Parathyroid adenoma (tissue), 2 donors: Measurements from ENCODE around the gene GALNTL6.
"Not testable (repeated sequence)": the region's sequence is repeated elsewhere in the genome, so short reads cannot be mapped to it uniquely, and the experiment has no call there.

ENCODE experiments used
- H2AFZ ChIP-seq: fragments of 300-600 bp; sonication (generic); one replicate; pipeline ENCODE4 v1.7.0; 2017; ENCODE audit warnings: antibody characterized with exemption, mild to moderate bottlenecking
- H3K27ac ChIP-seq: fragments of 300-600 bp; sonication (generic); one replicate; pipeline ENCODE4 v1.7.0; 2017
- H3K27me3 ChIP-seq: fragments of 300-600 bp; sonication (generic); one replicate; pipeline ENCODE4 v1.7.0; 2017; ENCODE audit warnings: low read length; ENCODE audit not compliant: control insufficient read depth, insufficient read depth
- H3K36me3 ChIP-seq: fragments of 300-600 bp; sonication (generic); one replicate; pipeline ENCODE4 v1.7.0; 2017; ENCODE audit warnings: low read length; ENCODE audit not compliant: control insufficient read depth, insufficient read depth
- H3K4me1 ChIP-seq: fragments of 300-600 bp; sonication (generic); one replicate; pipeline ENCODE4 v1.7.0; 2017; ENCODE audit warnings: control low read depth
- H3K4me2 ChIP-seq: fragments of 300-600 bp; sonication (generic); one replicate; pipeline ENCODE4 v1.7.0; 2017; ENCODE audit warnings: low read length
- H3K4me3 ChIP-seq: fragments of 300-600 bp; sonication (generic); one replicate; pipeline ENCODE4 v1.7.0; 2017; ENCODE audit warnings: low read depth, low read length
- H3K79me2 ChIP-seq: fragments of 300-600 bp; sonication (generic); one replicate; pipeline ENCODE4 v1.7.0; 2017; ENCODE audit warnings: control low read depth
- H3K9ac ChIP-seq: fragments of 300-600 bp; sonication (generic); one replicate; pipeline ENCODE4 v1.7.0; 2017; ENCODE audit warnings: mild to moderate bottlenecking
- H3K9me3 ChIP-seq: fragments of 300-600 bp; sonication (generic); one replicate; pipeline ENCODE4 v1.7.0; 2017; ENCODE audit warnings: low read length; ENCODE audit not compliant: control insufficient read depth
- TF ChIP-seq, protein P1 (sequence below): fragments of 300-600 bp; sonication (generic); IDR thresholded peaks from one replicate; pipeline ENCODE4 v1.7.0; 2017; ENCODE audit warnings: antibody characterized with exemption, mild to moderate bottlenecking
- donor health status: primary hyperparathyroidism.

Gene GALNTL6

GRCh38 chr4:172950990-172951389 lies 1137.8 kb downstream of the GALNTL6 start:
- Histone ChIP-seq H2AFZ (no peak overlapping the region), H3K4me2 (no peak overlapping the region), H3K4me1 (no peaks in the 10 kb centered on the region), H3K9me3 (no peaks in the 10 kb centered on the region), H3K27ac (no peak overlapping the region), H3K27me3 (no peaks in the 10 kb centered on the region), H3K36me3 (no peaks in the 10 kb centered on the region), H3K9ac (no peak overlapping the region), H3K4me3 (no peak overlapping the region), H3K79me2 (no peaks in the 10 kb centered on the region)
- TF ChIP-seq, protein P1, sequence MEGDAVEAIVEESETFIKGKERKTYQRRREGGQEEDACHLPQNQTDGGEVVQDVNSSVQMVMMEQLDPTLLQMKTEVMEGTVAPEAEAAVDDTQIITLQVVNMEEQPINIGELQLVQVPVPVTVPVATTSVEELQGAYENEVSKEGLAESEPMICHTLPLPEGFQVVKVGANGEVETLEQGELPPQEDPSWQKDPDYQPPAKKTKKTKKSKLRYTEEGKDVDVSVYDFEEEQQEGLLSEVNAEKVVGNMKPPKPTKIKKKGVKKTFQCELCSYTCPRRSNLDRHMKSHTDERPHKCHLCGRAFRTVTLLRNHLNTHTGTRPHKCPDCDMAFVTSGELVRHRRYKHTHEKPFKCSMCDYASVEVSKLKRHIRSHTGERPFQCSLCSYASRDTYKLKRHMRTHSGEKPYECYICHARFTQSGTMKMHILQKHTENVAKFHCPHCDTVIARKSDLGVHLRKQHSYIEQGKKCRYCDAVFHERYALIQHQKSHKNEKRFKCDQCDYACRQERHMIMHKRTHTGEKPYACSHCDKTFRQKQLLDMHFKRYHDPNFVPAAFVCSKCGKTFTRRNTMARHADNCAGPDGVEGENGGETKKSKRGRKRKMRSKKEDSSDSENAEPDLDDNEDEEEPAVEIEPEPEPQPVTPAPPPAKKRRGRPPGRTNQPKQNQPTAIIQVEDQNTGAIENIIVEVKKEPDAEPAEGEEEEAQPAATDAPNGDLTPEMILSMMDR = no peak

GRCh38 chr4:172951679-172952451 lies 1138.7 kb downstream of the GALNTL6 start:
- TF ChIP-seq, protein P1 = no peak
- Histone ChIP-seq H3K9me3 (no peaks in the 10 kb centered on the region), H3K27me3 (no peaks in the 10 kb centered on the region), H3K9ac (no peak overlapping the region), H3K4me3 (no peak overlapping the region), H3K36me3 (no peaks in the 10 kb centered on the region), H3K4me2 (no peak overlapping the region), H3K79me2 (no peaks in the 10 kb centered on the region), H2AFZ (no peak overlapping the region), H3K4me1 (no peaks in the 10 kb centered on the region), H3K27ac (no peak overlapping the region)

GRCh38 chr4:172953896-172954568 lies 1140.8 kb downstream of the GALNTL6 start:
- Histone ChIP-seq H3K27me3 (no peaks in the 10 kb centered on the region), H3K36me3 (no peaks in the 10 kb centered on the region), H2AFZ (no peak overlapping the region), H3K79me2 (no peaks in the 10 kb centered on the region), H3K4me1 (no peaks in the 10 kb centered on the region), H3K27ac (no peak overlapping the region), H3K4me2 (no peak overlapping the region), H3K9me3 (no peaks in the 10 kb centered on the region), H3K9ac (no peak overlapping the region), H3K4me3 (no peak overlapping the region)
- TF ChIP-seq, protein P1 = no peak

GRCh38 chr4:172956340-172956739 lies 1143.1 kb downstream of the GALNTL6 start:
- not testable (repeated sequence) for H3K9me3 ChIP-seq, H2AFZ ChIP-seq, H3K36me3 ChIP-seq, H3K4me3 ChIP-seq, H3K79me2 ChIP-seq, H3K27ac ChIP-seq, H3K4me1 ChIP-seq, H3K4me2 ChIP-seq, H3K27me3 ChIP-seq, H3K9ac ChIP-seq

DNA sequence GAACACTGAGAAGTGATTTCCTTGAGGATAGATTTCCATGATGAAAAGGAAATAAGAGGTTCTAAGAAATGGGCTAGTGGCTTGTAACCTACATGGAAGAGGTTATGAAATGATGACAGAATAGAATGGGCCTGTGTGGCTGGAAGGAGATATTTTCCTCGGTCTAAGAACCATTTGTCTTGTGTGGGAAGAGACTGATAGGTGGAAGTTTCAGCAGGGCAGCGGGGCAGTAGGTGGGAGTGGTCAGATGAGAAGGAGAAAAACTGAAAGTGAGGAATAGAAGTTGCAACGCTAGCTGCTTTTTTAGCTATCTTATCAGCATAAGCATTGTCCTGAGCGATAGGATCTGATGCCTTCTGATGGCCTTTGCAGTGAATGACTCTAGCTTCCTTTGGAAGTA lies 1144.0 kb downstream of the GALNTL6 start:
- TF ChIP-seq, protein P1 = no peak
- Histone ChIP-seq H3K9me3 (no peaks in the 10 kb centered on the region), H3K27me3 (no peaks in the 10 kb centered on the region)

More for the DNA sequence above, 1144.0 kb downstream of the GALNTL6 start:
- H3K4me3 ChIP-seq = no peak overlapping the region
- H3K4me2 ChIP-seq = no peak overlapping the region
- H3K4me1 ChIP-seq = no peaks in the 10 kb centered on the region
- H3K36me3 ChIP-seq = no peaks in the 10 kb centered on the region
- H3K27ac ChIP-seq = no peak overlapping the region
- no peak overlapping the region for H3K9ac ChIP-seq
- no peaks in the 10 kb centered on the region for H3K79me2 ChIP-seq
- no peak overlapping the region for H2AFZ ChIP-seq
